HepG2 (cell line): ENCODE data around the gene MAP3K14. TPM values are rescaled to one million over a fixed set of nuclear protein-coding genes. Genes with fewer than 3 reads are reported as not detected.

Source experiments
- DNMT3B ChIP-seq: conservative IDR thresholded peaks from 2 replicates; pipeline ENCODE4 v1.6.1; 2016; ENCODE audit warnings: missing biosample characterization, control low read depth
- IKZF4 ChIP-seq: sonication (generic); formaldehyde crosslinking; IDR thresholded peaks from 2 replicates; pipeline ENCODE4 v1.5.1; 2020; ENCODE audit warnings: borderline replicate concordance, mild to moderate bottlenecking, low read depth, missing genetic modification reagents; ENCODE audit errors: not compliant biosample characterization
- PHF8 ChIP-seq: sonication (generic); formaldehyde crosslinking; IDR thresholded peaks from 2 replicates; pipeline ENCODE4 v1.5.0; 2020; ENCODE audit warnings: missing genetic modification reagents
- WIZ ChIP-seq: sonication (generic); formaldehyde crosslinking; IDR thresholded peaks from 2 replicates; pipeline ENCODE4 v1.5.1; 2020; ENCODE audit warnings: mild to moderate bottlenecking, missing genetic modification reagents
- ZBTB1 ChIP-seq: sonication (generic); formaldehyde crosslinking; IDR thresholded peaks from 2 replicates; pipeline ENCODE4 v1.4.0; 2020; ENCODE audit warnings: missing genetic modification reagents, borderline replicate concordance
- ZKSCAN8 ChIP-seq: IDR thresholded peaks from 2 replicates; pipeline ENCODE4 v1.6.1; 2016; ENCODE audit warnings: borderline replicate concordance, missing genetic modification reagents, missing compliant biosample characterization
- ZNF782 ChIP-seq: sonication (generic); formaldehyde crosslinking; IDR thresholded peaks from 2 replicates; pipeline ENCODE4 v1.4.0; 2020; ENCODE audit warnings: missing genetic modification reagents, mild to moderate bottlenecking, borderline replicate concordance
- polyA plus RNA-seq, 8 experiments: library from polyadenylated mRNA; depleted of rRNA in 3 of 8; stranded (reverse) in 7 of 8; unstranded in 1 of 8; fragments of >200 nt; fragmentation: Illumina TruSeq in 4 of 8; extraction: Trizol in 4 of 8; gene quantifications; 2 replicates each; pipeline versions ENCODE4 v1.2.1 to v1.2.3, GENCODE V29; 2011 to 2016; ENCODE audit warnings: low read depth in 4 of 8, missing spikeins in 1 of 8, mixed read lengths in 1 of 8; ENCODE audit not compliant: insufficient read depth in 1 of 8
- total RNA-seq, 5 experiments: library from RNA; depleted of rRNA; stranded (reverse); fragments of >200 nt; fragmentation: Illumina TruSeq; extraction: Trizol; gene quantifications; 2 replicates each; pipeline ENCODE4 v1.2.3, GENCODE V29; 2016; ENCODE audit warnings: low read depth in 1 of 5
- TF ChIP-seq, protein P1 (sequence below): sonication (generic); formaldehyde crosslinking; IDR thresholded peaks from 2 replicates; pipeline ENCODE4 v1.4.0; 2020; ENCODE audit warnings: missing genetic modification reagents
- TF ChIP-seq, protein P2 (sequence below): IDR thresholded peaks from 2 replicates; pipeline ENCODE4 v1.6.1; 2016; ENCODE audit warnings: missing biosample characterization, missing genetic modification reagents, low read depth

Gene MAP3K14
- total and polyA plus RNA-seq, 2 of the 13 experiments (the other 11 are each of a cell fraction or from before 2014, with no cell fraction given) = 2.6 TPM

DNA sequence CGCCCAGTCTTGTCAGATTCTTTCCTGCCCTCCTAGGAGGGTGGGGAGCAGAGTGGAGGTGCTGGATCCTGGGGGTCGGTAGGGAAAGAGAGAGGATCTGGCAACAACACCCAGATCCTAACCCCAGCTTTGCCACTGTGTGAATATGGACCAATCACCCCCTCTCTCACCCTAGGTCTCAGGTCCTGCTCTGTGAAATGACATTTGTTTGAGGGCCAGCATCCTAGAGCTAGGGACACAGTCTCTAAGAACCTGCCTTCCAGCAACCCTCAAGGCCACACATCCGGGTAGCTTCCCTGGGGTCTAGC is 28.4 kb upstream of the MAP3K14 start (continued):
- TF ChIP-seq, protein P1, sequence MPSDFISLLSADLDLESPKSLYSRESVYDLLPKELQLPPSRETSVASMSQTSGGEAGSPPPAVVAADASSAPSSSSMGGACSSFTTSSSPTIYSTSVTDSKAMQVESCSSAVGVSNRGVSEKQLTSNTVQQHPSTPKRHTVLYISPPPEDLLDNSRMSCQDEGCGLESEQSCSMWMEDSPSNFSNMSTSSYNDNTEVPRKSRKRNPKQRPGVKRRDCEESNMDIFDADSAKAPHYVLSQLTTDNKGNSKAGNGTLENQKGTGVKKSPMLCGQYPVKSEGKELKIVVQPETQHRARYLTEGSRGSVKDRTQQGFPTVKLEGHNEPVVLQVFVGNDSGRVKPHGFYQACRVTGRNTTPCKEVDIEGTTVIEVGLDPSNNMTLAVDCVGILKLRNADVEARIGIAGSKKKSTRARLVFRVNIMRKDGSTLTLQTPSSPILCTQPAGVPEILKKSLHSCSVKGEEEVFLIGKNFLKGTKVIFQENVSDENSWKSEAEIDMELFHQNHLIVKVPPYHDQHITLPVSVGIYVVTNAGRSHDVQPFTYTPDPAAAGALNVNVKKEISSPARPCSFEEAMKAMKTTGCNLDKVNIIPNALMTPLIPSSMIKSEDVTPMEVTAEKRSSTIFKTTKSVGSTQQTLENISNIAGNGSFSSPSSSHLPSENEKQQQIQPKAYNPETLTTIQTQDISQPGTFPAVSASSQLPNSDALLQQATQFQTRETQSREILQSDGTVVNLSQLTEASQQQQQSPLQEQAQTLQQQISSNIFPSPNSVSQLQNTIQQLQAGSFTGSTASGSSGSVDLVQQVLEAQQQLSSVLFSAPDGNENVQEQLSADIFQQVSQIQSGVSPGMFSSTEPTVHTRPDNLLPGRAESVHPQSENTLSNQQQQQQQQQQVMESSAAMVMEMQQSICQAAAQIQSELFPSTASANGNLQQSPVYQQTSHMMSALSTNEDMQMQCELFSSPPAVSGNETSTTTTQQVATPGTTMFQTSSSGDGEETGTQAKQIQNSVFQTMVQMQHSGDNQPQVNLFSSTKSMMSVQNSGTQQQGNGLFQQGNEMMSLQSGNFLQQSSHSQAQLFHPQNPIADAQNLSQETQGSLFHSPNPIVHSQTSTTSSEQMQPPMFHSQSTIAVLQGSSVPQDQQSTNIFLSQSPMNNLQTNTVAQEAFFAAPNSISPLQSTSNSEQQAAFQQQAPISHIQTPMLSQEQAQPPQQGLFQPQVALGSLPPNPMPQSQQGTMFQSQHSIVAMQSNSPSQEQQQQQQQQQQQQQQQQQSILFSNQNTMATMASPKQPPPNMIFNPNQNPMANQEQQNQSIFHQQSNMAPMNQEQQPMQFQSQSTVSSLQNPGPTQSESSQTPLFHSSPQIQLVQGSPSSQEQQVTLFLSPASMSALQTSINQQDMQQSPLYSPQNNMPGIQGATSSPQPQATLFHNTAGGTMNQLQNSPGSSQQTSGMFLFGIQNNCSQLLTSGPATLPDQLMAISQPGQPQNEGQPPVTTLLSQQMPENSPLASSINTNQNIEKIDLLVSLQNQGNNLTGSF = no peak
- TF ChIP-seq ZBTB1 (CRISPR knock-in tag) = no peak
- TF ChIP-seq, protein P2, sequence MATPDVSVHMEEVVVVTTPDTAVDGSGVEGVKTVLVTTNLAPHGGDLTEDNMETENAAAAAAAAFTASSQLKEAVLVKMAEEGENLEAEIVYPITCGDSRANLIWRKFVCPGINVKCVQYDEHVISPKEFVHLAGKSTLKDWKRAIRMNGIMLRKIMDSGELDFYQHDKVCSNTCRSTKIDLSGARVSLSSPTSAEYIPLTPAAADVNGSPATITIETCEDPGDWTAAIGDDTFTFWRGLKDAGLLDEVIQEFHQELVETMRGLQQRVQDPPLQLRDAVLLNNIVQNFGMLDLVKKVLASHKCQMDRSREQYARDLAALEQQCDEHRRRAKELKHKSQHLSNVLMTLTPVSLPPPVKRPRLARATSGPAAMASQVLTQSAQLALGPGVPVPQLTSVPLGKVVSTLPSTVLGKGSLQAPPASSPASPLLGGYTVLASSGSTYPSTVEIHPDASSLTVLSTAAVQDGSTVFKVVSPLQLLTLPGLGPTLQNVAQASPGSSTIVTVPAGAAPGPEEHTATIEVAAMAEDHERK = no peak
- no peak for TF ChIP-seq WIZ
- TF ChIP-seq ZNF782 (CRISPR knock-in tag) = no peak
- TF ChIP-seq DNMT3B = no peak
- TF ChIP-seq ZKSCAN8 (CRISPR knock-in tag) = no peak
- TF ChIP-seq PHF8 (CRISPR knock-in tag) = no peak
- no peak for TF ChIP-seq IKZF4
